ENCODE measurements around the gene RPS15. TPM values are rescaled to one million over a fixed set of nuclear protein-coding genes. Genes with fewer than 3 reads are reported as not detected.

RPS15 gene
- total and polyA plus RNA-seq, 9 of the 15 experiments (the other 6 are each of a cell fraction or from before 2014, with no cell fraction given), result 605 to 2,791 (median 957) TPM

DNA sequence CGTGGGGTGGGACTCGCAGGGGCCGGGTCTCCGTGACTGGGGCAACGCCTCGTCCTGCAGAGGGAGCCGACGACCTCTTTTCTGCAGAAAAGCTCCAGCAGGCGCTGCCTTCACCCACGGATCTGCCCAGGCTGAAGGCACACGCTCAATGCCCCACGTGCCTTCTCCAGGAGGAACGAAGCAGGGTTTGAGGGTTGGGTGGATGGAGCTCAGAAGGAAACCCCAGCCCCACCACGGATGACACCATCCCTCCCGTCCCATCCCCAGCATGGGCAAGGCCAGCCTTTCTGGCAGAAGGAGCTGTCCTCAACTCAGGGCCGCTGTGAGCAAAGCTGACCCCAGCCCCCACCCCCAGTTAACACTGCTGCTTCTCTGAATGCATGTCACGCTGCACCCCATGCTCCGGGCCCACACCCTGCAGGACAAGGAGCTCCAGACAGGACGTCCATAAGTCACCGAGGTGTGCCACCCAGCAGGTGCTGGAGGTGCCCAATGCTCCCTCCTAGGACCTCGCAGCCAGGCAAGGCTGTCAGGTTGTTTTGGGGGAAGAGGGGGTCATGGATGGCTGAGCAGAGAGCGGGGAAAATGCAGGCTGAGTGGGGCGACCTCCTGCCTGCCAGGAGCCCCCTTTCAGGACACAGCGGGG is 33.4 kb downstream of the RPS15 start:
- H3K27me3 ChIP-seq (ENCODE audit: control insufficient read depth in 2 of 2, insufficient read depth in 2 of 2, low read length in 2 of 2), result no peaks in the 10 kb centered on the region
- H3K4me1 ChIP-seq (replicated peaks in 1 of 2; ENCODE audit: control insufficient read depth in 2 of 2, insufficient read depth in 2 of 2, low read length in 2 of 2), result peaks cover 6 to 87% of the 10 kb centered on the region in 2 experiments; a peak in 4 of 5 replicates
- intact Hi-C loops (cut with micrococcal nuclease) (no loop called here), in situ Hi-C loops (cut with MboI) (no loop called here)
- BruUV-seq (replicated peaks), result no TSS peak
- DNase-seq (ENCODE audit: extremely low read depth in 1 of 4, low spot score in 3 of 4) (no peak), FAIRE-seq (no peak), ATAC-seq (peak; percentile 11; the same call in 2 of the 3 replicates)
- H3K4me2 ChIP-seq (ENCODE audit: insufficient read depth, low read length), result 0 out of 2 replicates have a peak overlapping the region, but pooled peaks have one; percentile 13
- ChIA-PET CTCF (ENCODE audit: low intra/inter-chr PET ratio) (no interaction called here), POLR2A (interaction anchor here (1.2 to 1.7 kb wide), 4 partner anchors 13 to 29 kb away, joined by 6 to 9 read pairs (median 6); no protein-coding TSS in a partner anchor)
- H3K9me3 ChIP-seq (replicated peaks; ENCODE audit: control insufficient read depth, insufficient read depth, low read depth, low read length), result no peaks in the 10 kb centered on the region
- H3K36me3 ChIP-seq (ENCODE audit: control insufficient read depth, insufficient read depth, low read length), result peaks cover 25% of the 10 kb centered on the region; the same call in 2 of the 3 replicates
- 46% methylated on average over 15 of the region's 24 CpGs for WGBS (ENCODE audit: insufficient coverage, low coverage, missing lambda C conversion rate)
- peaks cover 18% of the 10 kb centered on the region for H4K20me1 ChIP-seq (replicated peaks; ENCODE audit: control insufficient read depth, insufficient read depth, low read length)
- no peak overlapping the region for H3K27ac ChIP-seq (ENCODE audit: extremely low read depth, low read depth, low read length)
- no peak overlapping the region for H2AFZ ChIP-seq (ENCODE audit: low read depth, low read length)
- H3K4me3 ChIP-seq, result no peak overlapping the region
- H3K9me1 ChIP-seq (ENCODE audit: control insufficient read depth, insufficient read depth, low read length), result no peaks in the 10 kb centered on the region
- peaks cover 37% of the 10 kb centered on the region for H3K79me2 ChIP-seq (ENCODE audit: control insufficient read depth, insufficient read depth, low read length)
- peak overlapping the region in 1 of 2 experiments; percentile 75; a peak in 2 of 4 replicates for H3K9ac ChIP-seq (ENCODE audit: insufficient read depth in 1 of 2, low read depth in 2 of 2, low read length in 2 of 2)
- TF ChIP-seq KDM4B (IDR thresholded peaks at IDR 0.05; ENCODE audit: borderline replicate concordance in 2 of 2, low read depth in 1 of 2) (no peak), PHTF2 (CRISPR knock-in tag; IDR thresholded peaks at IDR 0.05) (no peak), ZFP1 (CRISPR knock-in tag; IDR thresholded peaks at IDR 0.05) (no peak), TBP (optimal IDR thresholded peaks at IDR 0.05; ENCODE audit: low read depth, low read length) (no peak), E2F3 (CRISPR knock-in tag; IDR thresholded peaks at IDR 0.05) (no peak), POLR2A (conservative IDR thresholded peaks at IDR 0.05) (peak; percentile 15), RAD51 (IDR thresholded peaks at IDR 0.05; ENCODE audit: borderline replicate concordance, low read depth) (no peak), NFYB (IDR thresholded peaks at IDR 0.05; ENCODE audit: extremely low read depth, insufficient read length) (no peak), GABPB1 (CRISPR knock-in tag; IDR thresholded peaks at IDR 0.05) (no peak), ZC3H11A (IDR thresholded peaks at IDR 0.05; ENCODE audit: low read depth, low read length) (no peak), MAFK (IDR thresholded peaks at IDR 0.05; ENCODE audit: low read length) (no peak), ZBTB7A (IDR thresholded peaks at IDR 0.05; ENCODE audit: borderline replicate concordance, control insufficient read depth, low read depth, low read length) (peak; percentile 48; the same call in 1 of the 2 replicates), KLF1 (tag; IDR thresholded peaks at IDR 0.05) (no peak), ZNF224 (CRISPR knock-in tag; IDR thresholded peaks at IDR 0.05) (no peak), CEBPB (tag; IDR thresholded peaks at IDR 0.05) (no peak)
- TF ChIP-seq, protein P1, sequence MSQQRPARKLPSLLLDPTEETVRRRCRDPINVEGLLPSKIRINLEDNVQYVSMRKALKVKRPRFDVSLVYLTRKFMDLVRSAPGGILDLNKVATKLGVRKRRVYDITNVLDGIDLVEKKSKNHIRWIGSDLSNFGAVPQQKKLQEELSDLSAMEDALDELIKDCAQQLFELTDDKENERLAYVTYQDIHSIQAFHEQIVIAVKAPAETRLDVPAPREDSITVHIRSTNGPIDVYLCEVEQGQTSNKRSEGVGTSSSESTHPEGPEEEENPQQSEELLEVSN (IDR thresholded peaks at IDR 0.05; ENCODE audit: borderline replicate concordance in 1 of 2, extremely low read depth in 1 of 2, insufficient read depth in 1 of 2, insufficient read length in 1 of 2, low read depth in 1 of 2, low read length in 1 of 2, poor library complexity in 1 of 2, severe bottlenecking in 1 of 2), result peak in 1 of 2 experiments; percentile 8
- TF ChIP-seq, protein P2, sequence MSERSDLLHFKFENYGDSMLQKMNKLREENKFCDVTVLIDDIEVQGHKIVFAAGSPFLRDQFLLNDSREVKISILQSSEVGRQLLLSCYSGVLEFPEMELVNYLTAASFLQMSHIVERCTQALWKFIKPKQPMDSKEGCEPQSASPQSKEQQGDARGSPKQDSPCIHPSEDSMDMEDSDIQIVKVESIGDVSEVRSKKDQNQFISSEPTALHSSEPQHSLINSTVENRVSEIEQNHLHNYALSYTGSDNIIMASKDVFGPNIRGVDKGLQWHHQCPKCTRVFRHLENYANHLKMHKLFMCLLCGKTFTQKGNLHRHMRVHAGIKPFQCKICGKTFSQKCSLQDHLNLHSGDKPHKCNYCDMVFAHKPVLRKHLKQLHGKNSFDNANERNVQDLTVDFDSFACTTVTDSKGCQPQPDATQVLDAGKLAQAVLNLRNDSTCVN (CRISPR knock-in tag; IDR thresholded peaks at IDR 0.05), result no peak

Data from K562 (cell line).